Smooth muscle cell (in vitro differentiated cells): ENCODE data around the gene PTPN20. TPM values are rescaled to one million over a fixed set of nuclear protein-coding genes. Genes with fewer than 3 reads are reported as not detected.

ENCODE experiments used
- DNase-seq: peaks from one replicate; lab custom pipeline; 2025; ENCODE audit not compliant: unreplicated experiment; lab: John Stamatoyannopoulos, UW
- H2AFZ ChIP-seq: fragments of 200-600 bp; sonication (generic); 2 replicates; pipeline ENCODE4 v1.6.0; 2016; ENCODE audit warnings: antibody characterized with exemption, low read depth, mild to moderate bottlenecking
- H3F3A ChIP-seq: fragments of 200-600 bp; sonication (generic); 2 replicates; pipeline ENCODE4 v1.6.0; 2017; ENCODE audit warnings: antibody characterized with exemption, low read depth
- H3K27ac ChIP-seq: fragments of 200-600 bp; sonication (generic); 2 replicates; pipeline ENCODE4 v1.5.1; 2016; ENCODE audit warnings: low read depth, mild to moderate bottlenecking
- H3K27me3 ChIP-seq: fragments of 200-600 bp; sonication (generic); 2 replicates; pipeline ENCODE4 v1.6.1; 2016; ENCODE audit warnings: low read depth, mild to moderate bottlenecking
- H3K36me3 ChIP-seq: fragments of 200-600 bp; sonication (generic); 2 replicates; pipeline ENCODE4 v1.5.1; 2016; ENCODE audit warnings: low read depth
- H3K4me1 ChIP-seq: fragments of 200-600 bp; sonication (generic); 2 replicates; pipeline ENCODE4 v1.5.1; 2016; ENCODE audit warnings: low read depth
- H3K4me2 ChIP-seq: fragments of 200-600 bp; sonication (generic); 2 replicates; pipeline ENCODE4 v1.6.0; 2016; ENCODE audit warnings: mild to moderate bottlenecking
- H3K4me3 ChIP-seq: fragments of 200-600 bp; sonication (generic); 2 replicates; pipeline ENCODE4 v1.5.1; 2016; ENCODE audit warnings: mild to moderate bottlenecking
- H3K79me2 ChIP-seq: fragments of 200-600 bp; sonication (generic); 2 replicates; pipeline ENCODE4 v1.6.0; 2016; ENCODE audit warnings: low read depth, mild to moderate bottlenecking
- H3K9ac ChIP-seq: fragments of 200-600 bp; sonication (generic); 2 replicates; pipeline ENCODE4 v1.6.0; 2016; ENCODE audit warnings: low read depth
- H3K9me3 ChIP-seq: fragments of 200-600 bp; sonication (generic); replicated peaks from 2 replicates; pipeline ENCODE4 v1.5.1; 2016; ENCODE audit warnings: low read depth
- H4K20me1 ChIP-seq: fragments of 200-600 bp; sonication (generic); 2 replicates; pipeline ENCODE4 v1.6.0; 2016; ENCODE audit warnings: low read depth
- WGBS: methylation state at CpG from one replicate; pipeline ENCODE4 v1.1.7; 2016; ENCODE audit warnings: low lambda C conversion rate; 5-methylcytosine and 5-hydroxymethylcytosine counted together
- polyA plus RNA-seq: library from polyadenylated mRNA; unstranded; fragments of >200 nt; fragmentation: Nextera tagmentation; extraction: Ambion mirVana; gene quantifications from 2 replicates; pipeline ENCODE4 v1.2.1, GENCODE V29; 2016
- total RNA-seq: library from RNA; depleted of rRNA; stranded (reverse); fragments of >200 nt; gene quantifications from 2 replicates; pipeline ENCODE4 v1.2.3, GENCODE V29; 2014
- TF ChIP-seq, protein P1 (sequence below): fragments of 200-600 bp; sonication (generic); IDR thresholded peaks from 2 replicates; pipeline ENCODE4 v1.5.1; 2017; ENCODE audit warnings: borderline replicate concordance, mild to moderate bottlenecking, antibody characterized with exemption; ENCODE audit not compliant: insufficient read depth, poor library complexity, severe bottlenecking

Gene PTPN20
- total and polyA plus RNA-seq, 2 experiments from 2014 or later, result not detected

DNA sequence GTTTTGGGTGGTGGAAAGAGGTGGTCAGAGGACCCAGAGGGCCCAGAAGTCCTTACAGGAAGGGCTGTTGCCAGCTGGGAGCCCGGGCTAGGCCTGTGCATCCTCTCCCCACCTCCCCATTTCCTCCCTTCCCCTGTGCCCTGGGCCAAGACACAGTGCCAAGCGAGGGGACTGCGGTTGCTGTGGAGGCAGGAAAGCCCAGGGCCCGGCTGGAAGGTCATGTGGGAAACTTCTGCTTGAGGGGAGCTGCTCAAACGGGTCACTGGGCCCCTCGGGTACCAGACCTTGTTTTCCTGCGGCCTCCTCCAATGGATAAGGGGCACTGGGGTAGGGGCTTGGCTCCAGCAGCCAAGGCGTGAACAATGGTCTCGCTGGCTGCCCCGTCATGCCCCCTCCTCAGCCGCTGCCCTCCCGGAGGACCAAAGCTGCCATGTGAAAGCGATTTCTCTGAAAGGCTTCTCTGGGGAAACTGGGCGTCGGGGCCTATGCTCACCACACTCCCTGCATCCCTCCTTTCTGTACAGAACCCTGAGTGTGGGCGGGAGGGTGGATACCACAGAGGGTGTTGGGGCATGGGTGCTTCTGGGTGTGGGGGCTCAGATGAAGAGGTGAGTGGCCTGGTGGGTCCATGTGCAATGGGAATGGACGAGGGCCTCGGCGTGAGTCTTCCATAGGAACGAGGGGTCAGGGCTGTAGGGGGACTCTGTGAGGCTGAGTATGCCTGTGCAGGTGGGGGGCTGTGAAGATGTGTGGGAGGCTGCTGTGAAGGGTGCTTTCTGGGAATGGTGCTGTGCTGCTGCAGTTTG is 135.3 kb downstream of the PTPN20 start:
- 95% methylated on average over 20 of the region's 20 CpGs for WGBS
- no peak overlapping the region for H3K4me3 ChIP-seq
- TF ChIP-seq, protein P1, sequence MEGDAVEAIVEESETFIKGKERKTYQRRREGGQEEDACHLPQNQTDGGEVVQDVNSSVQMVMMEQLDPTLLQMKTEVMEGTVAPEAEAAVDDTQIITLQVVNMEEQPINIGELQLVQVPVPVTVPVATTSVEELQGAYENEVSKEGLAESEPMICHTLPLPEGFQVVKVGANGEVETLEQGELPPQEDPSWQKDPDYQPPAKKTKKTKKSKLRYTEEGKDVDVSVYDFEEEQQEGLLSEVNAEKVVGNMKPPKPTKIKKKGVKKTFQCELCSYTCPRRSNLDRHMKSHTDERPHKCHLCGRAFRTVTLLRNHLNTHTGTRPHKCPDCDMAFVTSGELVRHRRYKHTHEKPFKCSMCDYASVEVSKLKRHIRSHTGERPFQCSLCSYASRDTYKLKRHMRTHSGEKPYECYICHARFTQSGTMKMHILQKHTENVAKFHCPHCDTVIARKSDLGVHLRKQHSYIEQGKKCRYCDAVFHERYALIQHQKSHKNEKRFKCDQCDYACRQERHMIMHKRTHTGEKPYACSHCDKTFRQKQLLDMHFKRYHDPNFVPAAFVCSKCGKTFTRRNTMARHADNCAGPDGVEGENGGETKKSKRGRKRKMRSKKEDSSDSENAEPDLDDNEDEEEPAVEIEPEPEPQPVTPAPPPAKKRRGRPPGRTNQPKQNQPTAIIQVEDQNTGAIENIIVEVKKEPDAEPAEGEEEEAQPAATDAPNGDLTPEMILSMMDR, result no peak
- H3K9ac ChIP-seq, result no peak overlapping the region
- H3K36me3 ChIP-seq, result no peaks in the 10 kb centered on the region
- H3K79me2 ChIP-seq, result no peaks in the 10 kb centered on the region
- H3K4me1 ChIP-seq, result no peaks in the 10 kb centered on the region
- no peak overlapping the region for H3K27ac ChIP-seq
- no peak overlapping the region for H3K4me2 ChIP-seq
- no peaks in the 10 kb centered on the region for H4K20me1 ChIP-seq
- DNase-seq, result no peak
- no peaks in the 10 kb centered on the region for H3K27me3 ChIP-seq
- H3K9me3 ChIP-seq, result no peaks in the 10 kb centered on the region
- H2AFZ ChIP-seq, result no peak overlapping the region
- no peaks in the 10 kb centered on the region for H3F3A ChIP-seq

DNA sequence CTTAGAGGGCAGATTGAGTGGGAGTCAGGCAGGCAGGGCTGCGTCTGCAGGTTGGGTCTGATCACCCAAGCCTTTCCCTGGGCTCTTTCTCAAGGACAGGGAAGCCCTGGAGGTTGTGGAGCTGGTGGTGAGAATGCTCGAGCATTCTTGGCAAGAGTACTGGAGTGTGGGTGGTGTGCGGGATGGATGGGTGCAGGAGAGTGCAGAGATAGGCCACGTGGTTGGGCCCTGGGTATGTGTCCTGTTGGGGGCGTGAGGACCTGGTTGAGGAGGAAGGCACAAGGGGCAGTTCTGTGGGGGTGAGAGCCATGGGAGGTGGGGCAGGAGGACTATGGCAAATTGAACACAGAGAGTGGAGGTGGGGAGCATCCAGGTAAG is 135.9 kb downstream of the PTPN20 start:
- WGBS, result 81% methylated on average over 5 of the region's 5 CpGs
- H2AFZ ChIP-seq, result no peak overlapping the region
- H4K20me1 ChIP-seq, result no peaks in the 10 kb centered on the region
- H3K9me3 ChIP-seq, result no peaks in the 10 kb centered on the region
- no peak overlapping the region for H3K27ac ChIP-seq
- H3K4me3 ChIP-seq, result no peak overlapping the region
- H3F3A ChIP-seq, result no peaks in the 10 kb centered on the region
- TF ChIP-seq, protein P1, result no peak
- no peak overlapping the region for H3K4me2 ChIP-seq
- H3K9ac ChIP-seq, result no peak overlapping the region
- DNase-seq, result no peak
- no peaks in the 10 kb centered on the region for H3K79me2 ChIP-seq
- H3K27me3 ChIP-seq, result no peaks in the 10 kb centered on the region
- no peaks in the 10 kb centered on the region for H3K36me3 ChIP-seq
- no peaks in the 10 kb centered on the region for H3K4me1 ChIP-seq

DNA sequence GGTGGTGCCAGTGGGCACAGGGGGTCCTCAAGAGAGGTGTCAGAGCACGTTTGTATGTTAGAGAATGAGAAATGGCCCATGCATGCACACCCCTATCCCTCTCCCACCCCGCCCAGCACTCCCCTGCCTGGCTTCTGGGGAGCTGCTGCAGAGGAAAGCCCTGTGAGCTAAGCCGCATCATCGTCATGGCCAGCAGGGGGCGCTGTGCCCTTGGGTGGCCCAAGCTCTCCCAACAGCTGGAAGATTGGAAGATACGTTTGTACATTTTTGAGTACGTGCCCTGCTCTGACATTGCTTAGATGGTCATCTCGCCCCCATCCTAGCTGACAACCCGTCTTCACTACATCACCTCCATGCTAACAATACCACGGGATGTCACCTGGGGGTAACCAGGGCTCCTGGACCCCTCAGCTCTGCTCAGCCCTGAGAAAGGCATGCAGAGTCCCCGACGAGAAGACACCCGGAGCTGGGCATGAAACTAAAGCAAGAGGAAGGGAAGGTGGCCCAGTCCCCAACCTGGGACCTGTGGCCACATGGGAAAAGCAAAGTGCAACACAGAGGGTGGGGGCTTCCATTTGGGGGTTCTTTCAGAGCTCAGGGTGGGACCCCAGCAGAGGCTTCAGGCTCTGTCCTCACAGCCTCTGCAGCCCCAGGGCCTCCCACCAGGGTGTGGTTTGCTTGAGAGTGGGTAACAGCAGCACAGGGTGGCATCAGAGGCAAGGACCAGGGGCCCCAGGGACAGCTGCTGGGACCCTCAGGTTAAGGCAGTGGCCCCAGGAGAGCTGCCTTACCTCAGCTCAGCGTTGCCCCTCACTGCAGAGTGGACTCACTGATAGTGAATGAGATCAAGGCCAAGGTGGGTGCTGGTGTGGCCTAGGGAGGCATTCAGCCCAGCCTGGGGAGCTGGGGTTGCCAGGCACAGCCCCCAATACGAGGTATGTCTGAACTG is 136.6 kb downstream of the PTPN20 start:
- H3K9me3 ChIP-seq, result no peaks in the 10 kb centered on the region
- peak; percentile 40 for DNase-seq
- H3K4me2 ChIP-seq, result no peak overlapping the region
- H3K27me3 ChIP-seq, result no peaks in the 10 kb centered on the region
- H4K20me1 ChIP-seq, result no peaks in the 10 kb centered on the region
- no peak overlapping the region for H3K9ac ChIP-seq
- no peak overlapping the region for H2AFZ ChIP-seq
- 45% methylated on average over 15 of the region's 15 CpGs for WGBS
- H3K27ac ChIP-seq, result no peak overlapping the region
- H3K4me3 ChIP-seq, result no peak overlapping the region
- no peaks in the 10 kb centered on the region for H3K79me2 ChIP-seq
- H3K36me3 ChIP-seq, result no peaks in the 10 kb centered on the region
- no peaks in the 10 kb centered on the region for H3K4me1 ChIP-seq
- no peaks in the 10 kb centered on the region for H3F3A ChIP-seq
- TF ChIP-seq, protein P1, result peak; percentile 93
